ENCODE results near the gene WDPCP. TPM values are rescaled to one million over a fixed set of nuclear protein-coding genes. Genes with fewer than 3 reads are reported as not detected.
"Not testable (repeated sequence)": the region's sequence is repeated elsewhere in the genome, so short reads cannot be mapped to it uniquely, and the experiment has no call there.

WDPCP gene
- polyA plus RNA-seq, 1 donor, result 4.8 TPM

DNA sequence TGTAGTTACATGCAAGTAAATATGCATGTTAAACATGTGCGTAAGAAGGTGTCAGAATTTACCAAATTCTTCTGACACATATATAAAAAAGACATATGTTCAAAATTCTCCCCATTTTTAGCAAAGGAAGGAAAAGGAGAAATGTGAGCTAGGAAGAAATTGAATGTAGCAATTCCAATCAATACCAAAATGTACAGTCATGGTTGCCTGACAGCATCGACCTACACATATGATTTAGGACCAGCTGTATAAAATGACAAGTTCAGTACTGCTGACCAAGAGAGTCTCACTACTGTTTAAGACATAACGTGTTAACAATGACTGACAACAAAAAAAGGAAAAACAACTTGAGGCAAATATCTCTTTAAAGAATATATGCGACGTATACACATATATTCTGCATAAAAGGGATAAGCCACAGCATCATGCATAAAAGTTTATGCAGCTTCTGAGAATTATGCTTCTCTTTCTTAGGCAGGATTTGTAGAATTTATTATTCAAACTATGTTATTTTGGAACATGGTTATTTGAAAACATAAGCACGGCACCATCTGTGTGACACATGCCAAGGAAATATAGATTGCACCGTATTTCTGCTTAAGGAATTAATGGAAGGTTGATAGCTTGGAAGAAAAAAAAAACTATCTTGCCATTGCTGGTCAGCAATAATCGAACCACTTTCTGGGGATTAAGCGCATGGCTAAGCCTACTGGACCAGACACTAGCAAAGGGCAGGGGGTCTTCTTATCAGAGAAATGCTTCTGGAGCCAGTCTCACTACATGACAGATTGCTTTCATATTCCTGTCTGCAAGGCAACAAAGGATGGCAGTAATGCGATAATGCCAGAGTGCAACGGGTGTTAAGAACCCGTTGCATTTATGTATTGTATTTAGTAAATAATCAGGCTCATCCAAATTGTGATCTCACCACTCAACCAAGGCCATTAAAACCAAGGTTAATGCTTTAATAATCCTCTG lies 154.0 kb downstream of the WDPCP start:
- Histone ChIP-seq H3K4me3 (ENCODE audit: low read length) (no peak overlapping the region), H3K9me3 (ENCODE audit: control insufficient read depth, low read depth, low read length) (peaks cover 2% of the 10 kb centered on the region), H3K36me3 (ENCODE audit: control insufficient read depth, insufficient read depth, low read length) (no peaks in the 10 kb centered on the region), H3K27me3 (ENCODE audit: control insufficient read depth, insufficient read depth, low read length) (no peaks in the 10 kb centered on the region), H3K27ac (ENCODE audit: low read length) (no peak overlapping the region), H3K4me1 (ENCODE audit: control insufficient read depth, insufficient read depth, low read length) (no peaks in the 10 kb centered on the region)
- no peak for DNase-seq
- WGBS (ENCODE audit: insufficient coverage, low lambda C conversion rate), result 100% methylated on average over 4 of the region's 12 CpGs

GRCh38 chr2:63432373-63432772 lies 155.9 kb downstream of the WDPCP start:
- DNase-seq, result no peak
- peaks cover 2% of the 10 kb centered on the region for H3K9me3 ChIP-seq (ENCODE audit: control insufficient read depth, low read depth, low read length)
- H3K4me3 ChIP-seq (ENCODE audit: low read length), result no peak overlapping the region
- no peaks in the 10 kb centered on the region for H3K36me3 ChIP-seq (ENCODE audit: control insufficient read depth, insufficient read depth, low read length)
- H3K27me3 ChIP-seq (ENCODE audit: control insufficient read depth, insufficient read depth, low read length), result no peaks in the 10 kb centered on the region
- no peaks in the 10 kb centered on the region for H3K4me1 ChIP-seq (ENCODE audit: control insufficient read depth, insufficient read depth, low read length)
- no peak overlapping the region for H3K27ac ChIP-seq (ENCODE audit: low read length)

GRCh38 chr2:63425606-63426005 lies 162.7 kb downstream of the WDPCP start:
- no peak overlapping the region for H3K27ac ChIP-seq (ENCODE audit: low read length)
- H3K4me1 ChIP-seq (ENCODE audit: control insufficient read depth, insufficient read depth, low read length), result no peaks in the 10 kb centered on the region
- H3K9me3 ChIP-seq (ENCODE audit: control insufficient read depth, low read depth, low read length), result peaks cover 10% of the 10 kb centered on the region
- H3K27me3 ChIP-seq (ENCODE audit: control insufficient read depth, insufficient read depth, low read length), result no peaks in the 10 kb centered on the region
- DNase-seq, result no peak
- no peak overlapping the region for H3K4me3 ChIP-seq (ENCODE audit: low read length)
- H3K36me3 ChIP-seq (ENCODE audit: control insufficient read depth, insufficient read depth, low read length), result no peaks in the 10 kb centered on the region

GRCh38 chr2:63425079-63425416 lies 163.2 kb downstream of the WDPCP start:
- Histone ChIP-seq H3K36me3 (ENCODE audit: control insufficient read depth, insufficient read depth, low read length) (no peaks in the 10 kb centered on the region), H3K4me1 (ENCODE audit: control insufficient read depth, insufficient read depth, low read length) (no peaks in the 10 kb centered on the region), H3K27me3 (ENCODE audit: control insufficient read depth, insufficient read depth, low read length) (no peaks in the 10 kb centered on the region), H3K9me3 (ENCODE audit: control insufficient read depth, low read depth, low read length) (peaks cover 10% of the 10 kb centered on the region), H3K4me3 (ENCODE audit: low read length) (no peak overlapping the region), H3K27ac (ENCODE audit: low read length) (no peak overlapping the region)
- no peak for DNase-seq
- no CpG with 5 or more reads among the region's 4 CpGs for WGBS (ENCODE audit: insufficient coverage, low lambda C conversion rate)

GRCh38 chr2:63424329-63425078 lies 163.8 kb downstream of the WDPCP start:
- DNase-seq, result no peak
- WGBS (ENCODE audit: insufficient coverage, low lambda C conversion rate), result no CpG with 5 or more reads among the region's 15 CpGs
- H3K4me1 ChIP-seq (ENCODE audit: control insufficient read depth, insufficient read depth, low read length), result no peaks in the 10 kb centered on the region
- H3K27me3 ChIP-seq (ENCODE audit: control insufficient read depth, insufficient read depth, low read length), result no peaks in the 10 kb centered on the region
- no peaks in the 10 kb centered on the region for H3K36me3 ChIP-seq (ENCODE audit: control insufficient read depth, insufficient read depth, low read length)
- no peak overlapping the region for H3K4me3 ChIP-seq (ENCODE audit: low read length)
- peaks cover 8% of the 10 kb centered on the region for H3K9me3 ChIP-seq (ENCODE audit: control insufficient read depth, low read depth, low read length)
- no peak overlapping the region for H3K27ac ChIP-seq (ENCODE audit: low read length)

- Histone ChIP-seq H3K27ac (ENCODE audit: low read length) (no peak overlapping the region), H3K9me3 (ENCODE audit: control insufficient read depth, low read depth, low read length) (peaks cover 8% of the 10 kb centered on the region), H3K4me1 (ENCODE audit: control insufficient read depth, insufficient read depth, low read length) (no peaks in the 10 kb centered on the region), H3K36me3 (ENCODE audit: control insufficient read depth, insufficient read depth, low read length) (no peaks in the 10 kb centered on the region), H3K4me3 (ENCODE audit: low read length) (no peak overlapping the region), H3K27me3 (ENCODE audit: control insufficient read depth, insufficient read depth, low read length) (no peaks in the 10 kb centered on the region)
- DNase-seq, result no peak
- 100% methylated on average over 1 of the region's 1 CpG for WGBS (ENCODE audit: insufficient coverage, low lambda C conversion rate)
Measured at GRCh38 chr2:63422556-63422955, 165.7 kb downstream of the WDPCP start.

GRCh38 chr2:63408530-63408929 lies 179.7 kb downstream of the WDPCP start:
- DNase-seq, result peak in 1 of 2 donors; percentile 4
- Histone ChIP-seq H3K4me3 (ENCODE audit: low read length) (no peak overlapping the region), H3K4me1 (ENCODE audit: control insufficient read depth, insufficient read depth, low read length) (no peaks in the 10 kb centered on the region), H3K27me3 (ENCODE audit: control insufficient read depth, insufficient read depth, low read length) (no peaks in the 10 kb centered on the region), H3K36me3 (ENCODE audit: control insufficient read depth, insufficient read depth, low read length) (no peaks in the 10 kb centered on the region), H3K9me3 (ENCODE audit: control insufficient read depth, low read depth, low read length) (no peaks in the 10 kb centered on the region), H3K27ac (ENCODE audit: low read length) (no peak overlapping the region)
- no CpG with 5 or more reads among the region's 5 CpGs for WGBS (ENCODE audit: insufficient coverage, low lambda C conversion rate)

- DNase-seq, result no peak
- H3K27me3 ChIP-seq (ENCODE audit: control insufficient read depth, insufficient read depth, low read length), result no peaks in the 10 kb centered on the region
- no peaks in the 10 kb centered on the region for H3K36me3 ChIP-seq (ENCODE audit: control insufficient read depth, insufficient read depth, low read length)
- H3K9me3 ChIP-seq (ENCODE audit: control insufficient read depth, low read depth, low read length), result no peaks in the 10 kb centered on the region
- no peak overlapping the region for H3K4me3 ChIP-seq (ENCODE audit: low read length)
- WGBS (ENCODE audit: insufficient coverage, low lambda C conversion rate), result no CpG with 5 or more reads among the region's 1 CpG
- H3K4me1 ChIP-seq (ENCODE audit: control insufficient read depth, insufficient read depth, low read length), result no peaks in the 10 kb centered on the region
- no peak overlapping the region for H3K27ac ChIP-seq (ENCODE audit: low read length)
Measured at GRCh38 chr2:63406641-63407040, 181.6 kb downstream of the WDPCP start.

GRCh38 chr2:63403820-63404219 lies 184.5 kb downstream of the WDPCP start:
- no peaks in the 10 kb centered on the region for H3K27me3 ChIP-seq (ENCODE audit: control insufficient read depth, insufficient read depth, low read length)
- no peak overlapping the region for H3K27ac ChIP-seq (ENCODE audit: low read length)
- H3K36me3 ChIP-seq (ENCODE audit: control insufficient read depth, insufficient read depth, low read length), result no peaks in the 10 kb centered on the region
- no peaks in the 10 kb centered on the region for H3K4me1 ChIP-seq (ENCODE audit: control insufficient read depth, insufficient read depth, low read length)
- no peak for DNase-seq
- H3K4me3 ChIP-seq (ENCODE audit: low read length), result no peak overlapping the region
- no peaks in the 10 kb centered on the region for H3K9me3 ChIP-seq (ENCODE audit: control insufficient read depth, low read depth, low read length)

- H3K27me3 ChIP-seq (ENCODE audit: control insufficient read depth, insufficient read depth, low read length); H3K4me3 ChIP-seq (ENCODE audit: low read length); H3K9me3 ChIP-seq (ENCODE audit: control insufficient read depth, low read depth, low read length); DNase-seq; H3K4me1 ChIP-seq (ENCODE audit: control insufficient read depth, insufficient read depth, low read length); H3K36me3 ChIP-seq (ENCODE audit: control insufficient read depth, insufficient read depth, low read length); H3K27ac ChIP-seq (ENCODE audit: low read length): not testable (repeated sequence)
- WGBS (ENCODE audit: insufficient coverage, low lambda C conversion rate), result 100% methylated on average over 2 of the region's 3 CpGs
Measured at GRCh38 chr2:63402889-63403288, 185.4 kb downstream of the WDPCP start.

DNA sequence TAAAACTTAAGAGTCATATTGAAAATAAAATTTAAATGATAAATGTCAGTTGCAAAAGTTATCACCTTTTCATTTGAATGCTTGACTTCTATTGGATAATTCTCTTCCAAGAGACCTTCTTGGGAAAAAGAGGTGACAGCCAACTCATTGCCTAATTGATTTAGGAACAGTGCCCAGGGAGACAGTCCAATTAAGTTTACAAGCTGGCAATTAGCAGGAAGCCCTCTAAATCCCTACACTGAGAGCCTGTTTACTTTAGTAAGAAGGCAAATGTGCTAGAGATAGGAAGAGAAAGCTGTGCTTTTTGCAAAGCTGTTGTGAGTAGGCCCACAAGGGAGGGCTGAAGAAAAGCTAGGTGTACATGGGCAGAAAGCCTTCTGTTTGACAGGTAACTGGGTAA lies 189.1 kb downstream of the WDPCP start:
- no peak overlapping the region for H3K4me3 ChIP-seq (ENCODE audit: low read length)
- no peaks in the 10 kb centered on the region for H3K36me3 ChIP-seq (ENCODE audit: control insufficient read depth, insufficient read depth, low read length)
- DNase-seq, result no peak
- no peaks in the 10 kb centered on the region for H3K4me1 ChIP-seq (ENCODE audit: control insufficient read depth, insufficient read depth, low read length)
- H3K27ac ChIP-seq (ENCODE audit: low read length), result no peak overlapping the region
- H3K27me3 ChIP-seq (ENCODE audit: control insufficient read depth, insufficient read depth, low read length), result no peaks in the 10 kb centered on the region
- no peaks in the 10 kb centered on the region for H3K9me3 ChIP-seq (ENCODE audit: control insufficient read depth, low read depth, low read length)
